ENCODE data around the gene WDR5B. TPM values are rescaled to one million over a fixed set of nuclear protein-coding genes. Genes with fewer than 3 reads are reported as not detected.

Gene WDR5B
- total and polyA plus RNA-seq, 2 of the 4 experiments (the other 2 are of a cell fraction), result 3.1 to 5.6 TPM

DNA sequence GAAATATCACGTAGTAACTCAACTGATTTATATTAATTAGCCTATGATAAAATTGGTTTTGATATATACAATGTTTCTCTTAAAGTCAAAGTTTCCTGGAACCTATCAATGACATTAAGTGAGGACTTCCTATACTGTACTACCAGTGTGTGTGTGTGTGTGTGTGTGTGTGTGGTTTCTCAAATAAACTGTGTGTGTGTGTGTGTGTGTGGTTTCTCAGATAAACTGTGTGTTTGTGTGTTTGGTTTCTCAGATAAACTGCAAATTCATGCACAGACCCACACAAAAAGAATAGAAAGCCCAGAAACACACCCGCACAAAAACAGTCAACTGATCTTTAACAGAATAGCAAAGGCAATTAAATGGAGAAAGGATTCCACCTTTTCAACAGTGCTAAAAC lies 14.5 kb upstream of the WDR5B start:
- Histone ChIP-seq H3K18ac (ENCODE audit: low read depth, low read length) (no peak overlapping the region), H2BK5ac (ENCODE audit: low read depth, low read length, poor library complexity, severe bottlenecking) (no peak overlapping the region), H2BK15ac (ENCODE audit: low read depth, low read length) (no peak overlapping the region), H3K79me1 (ENCODE audit: low read depth in 1 of 2, low read length in 2 of 2) (peaks cover 5 to 6% of the 10 kb centered on the region in 2 experiments; a peak in 2 of 4 replicates), H3K27me3 (ENCODE audit: control insufficient read depth, insufficient read depth, low read length) (no peaks in the 10 kb centered on the region), H3K27ac (ENCODE audit: insufficient read depth, low read length) (no peak overlapping the region), H3K23ac (ENCODE audit: low read depth, low read length) (no peak overlapping the region), H3K4me3 (ENCODE audit: insufficient read depth, low read depth, low read length) (no peak overlapping the region), H3K9me1 (ENCODE audit: insufficient read depth, low read length) (no peaks in the 10 kb centered on the region), H2AK9ac (replicated peaks; ENCODE audit: low read depth, low read length, poor library complexity) (no peak overlapping the region), H3K9ac (ENCODE audit: low read depth, low read length) (no peak overlapping the region), H4K8ac (ENCODE audit: low read depth in 2 of 2, low read length in 2 of 2) (no peak overlapping the region), H4K91ac (ENCODE audit: insufficient read depth, low read depth, low read length) (no peak overlapping the region), H2BK20ac (ENCODE audit: low read depth, low read length) (no peak overlapping the region), H2AFZ (replicated peaks; ENCODE audit: low read length, poor library complexity) (no peak overlapping the region), H3K14ac (replicated peaks; ENCODE audit: low read depth, low read length) (no peak overlapping the region), H3K4me1 (ENCODE audit: control insufficient read depth, insufficient read depth, low read length) (no peaks in the 10 kb centered on the region), H3K56ac (ENCODE audit: extremely low read depth, insufficient read depth, low read length) (no peak overlapping the region), H3K4me2 (ENCODE audit: low read depth, low read length) (no peak overlapping the region), H4K20me1 (ENCODE audit: insufficient read depth, low read length) (no peaks in the 10 kb centered on the region), H3K36me3 (ENCODE audit: control insufficient read depth, insufficient read depth, low read length) (peaks cover 26% of the 10 kb centered on the region), H3K4ac (ENCODE audit: low read depth, low read length) (no peak overlapping the region), H4K5ac (ENCODE audit: low read depth, low read length) (no peak overlapping the region), H2BK120ac (ENCODE audit: low read depth, low read length) (no peak overlapping the region), H3K9me3 (ENCODE audit: control insufficient read depth, insufficient read depth, low read length) (no peaks in the 10 kb centered on the region), H2AK5ac (ENCODE audit: low read depth, low read length) (no peak overlapping the region)
- DNase-seq (no peak), ATAC-seq (ENCODE audit: low read depth) (no peak)
- ChIA-PET CTCF (no interaction called here), POLR2A (ENCODE audit: unreplicated experiment) (interaction anchor here (0.5 kb wide), 1 partner anchor 10 kb away, joined by 7 read pairs; no protein-coding TSS in a partner anchor)
- BruUV-seq (replicated peaks), result no TSS peak
- in situ Hi-C loops (cut with MboI; ENCODE audit: low sequenced_read_pairs), result no loop called here
- intact Hi-C loops (cut with micrococcal nuclease), result no loop called here
- WGBS, 2 experiments (ENCODE audit: extremely low coverage in 2 of 2, insufficient read length in 1 of 2), result no CpG with 5 or more reads among the region's 2 CpGs
- TF ChIP-seq BHLHE40 (IDR thresholded peaks at IDR 0.05; ENCODE audit: low read depth, low read length) (no peak), FOS (IDR thresholded peaks at IDR 0.05; ENCODE audit: low read depth, low read length) (no peak), MXI1 (IDR thresholded peaks at IDR 0.05; ENCODE audit: borderline replicate concordance, low read depth, low read length) (no peak)
- dilution Hi-C loops (cut with HindIII; ENCODE audit: low sequenced_read_pairs, unreplicated experiment), result no loop called here
